ENCODE data around the gene TEAD4. TPM values are rescaled to one million over a fixed set of nuclear protein-coding genes. Genes with fewer than 3 reads are reported as not detected.

Gene TEAD4
- total and polyA plus RNA-seq, 2 donors from 2014 or later, result 19.8 to 40.9 TPM

DNA sequence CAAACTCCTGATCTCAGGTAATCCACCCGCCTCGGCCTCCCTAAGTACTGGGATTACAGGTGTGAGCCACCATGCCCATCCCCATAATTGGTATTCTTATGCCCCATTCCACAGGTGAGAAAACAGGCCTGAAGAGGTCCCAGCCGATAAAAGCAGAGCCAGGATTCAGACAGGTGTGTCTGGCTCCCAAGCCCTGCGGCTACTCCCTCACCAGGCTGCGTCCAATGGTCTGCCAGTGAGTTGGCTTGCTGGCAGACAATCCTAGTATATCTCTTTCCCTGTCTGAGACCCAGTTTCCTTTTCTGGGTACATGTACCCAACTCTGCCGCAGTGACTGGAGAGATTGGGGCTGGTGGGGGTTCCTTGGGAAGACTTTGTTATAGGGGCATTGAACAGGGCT, 116.1 kb downstream of the TEAD4 start:
- no peak overlapping the region for H3K9ac ChIP-seq (ENCODE audit: low read length in 3 of 3)
- no peak for FAIRE-seq
- peak overlapping the region in 1 of 2 donors; percentile 35 for H3K27ac ChIP-seq (ENCODE audit: low read depth in 2 of 2, low read length in 2 of 2)
- no peaks in the 10 kb centered on the region for H3K36me3 ChIP-seq (ENCODE audit: control insufficient read depth in 2 of 3, insufficient read depth in 3 of 3, low read length in 3 of 3)
- intact Hi-C loops (cut with DNase I), result loop anchor here (10.0 kb wide), 1 partner anchor 199 kb away; no protein-coding TSS in a partner anchor
- no peak for TF ChIP-seq CTCF (IDR thresholded peaks at IDR 0.05; ENCODE audit: borderline replicate concordance, extremely low read depth, insufficient read depth)
- no peak for DNase-seq
- no peak overlapping the region for H3K4me3 ChIP-seq (ENCODE audit: low read length in 3 of 3)
- H3K27me3 ChIP-seq (ENCODE audit: control insufficient read depth, insufficient read depth, low read length), result no peaks in the 10 kb centered on the region
- peaks cover 0 to 24% (median 15%) of the 10 kb centered on the region in 3 donors for H3K4me1 ChIP-seq (ENCODE audit: control insufficient read depth in 2 of 3, insufficient read depth in 2 of 3, low read depth in 1 of 3, low read length in 3 of 3)
- H3K9me3 ChIP-seq (ENCODE audit: control insufficient read depth in 2 of 3, insufficient read depth in 1 of 3, low read length in 3 of 3), result no peaks in the 10 kb centered on the region

GRCh38 chr12:3076730-3077571, 117.8 kb downstream of the TEAD4 start, which contains the start of gene TSPAN9:
TSS of gene TSPAN9 (plus strand) at chr12:3077379. CDS start at chr12:3201194, 123,815 bp downstream.
- no peak for FAIRE-seq
- DNase-seq, result peak; percentile 71 to 93 (median 86)
- intact Hi-C loops (cut with DNase I), result loop anchor here (10.0 kb wide), 1 partner anchor 198 kb away; no protein-coding TSS in a partner anchor

GRCh38 chr12:3077572-3078081, 118.4 kb downstream of the TEAD4 start:
- peak overlapping the region; percentile 56 to 78 (median 77) for H3K4me3 ChIP-seq (ENCODE audit: low read length in 3 of 3)
- FAIRE-seq (no peak), DNase-seq (peak; percentile 56 to 92 (median 82))
- no peaks in the 10 kb centered on the region for H3K36me3 ChIP-seq (ENCODE audit: control insufficient read depth in 2 of 3, insufficient read depth in 3 of 3, low read length in 3 of 3)
- peaks cover 0 to 40% (median 30%) of the 10 kb centered on the region in 3 donors for H3K4me1 ChIP-seq (ENCODE audit: control insufficient read depth in 2 of 3, insufficient read depth in 2 of 3, low read depth in 1 of 3, low read length in 3 of 3)
- peak overlapping the region; percentile 84 to 88 for H3K27ac ChIP-seq (ENCODE audit: low read depth in 2 of 2, low read length in 2 of 2)
- no peaks in the 10 kb centered on the region for H3K27me3 ChIP-seq (ENCODE audit: control insufficient read depth, insufficient read depth, low read length)
- no peaks in the 10 kb centered on the region for H3K9me3 ChIP-seq (ENCODE audit: control insufficient read depth in 2 of 3, insufficient read depth in 1 of 3, low read length in 3 of 3)
- no peak for TF ChIP-seq CTCF (IDR thresholded peaks at IDR 0.05; ENCODE audit: borderline replicate concordance, extremely low read depth, insufficient read depth)
- peak overlapping the region; percentile 42 to 97 (median 81) for H3K9ac ChIP-seq (ENCODE audit: low read length in 3 of 3)
- intact Hi-C loops (cut with DNase I), result loop anchor here (10.0 kb wide), 1 partner anchor 197 kb away; no protein-coding TSS in a partner anchor

More at GRCh38 chr12:3076730-3077571, 117.8 kb downstream of the TEAD4 start, which contains the start of gene TSPAN9:
- peak within 1 kb of the TSS; percentile 56 to 78 (median 77) for H3K4me3 ChIP-seq (ENCODE audit: low read length in 3 of 3)
- H3K27me3 ChIP-seq (ENCODE audit: control insufficient read depth, insufficient read depth, low read length), result no peaks in the 10 kb centered on the region
- peak within 1 kb of the TSS; percentile 42 to 97 (median 81) for H3K9ac ChIP-seq (ENCODE audit: low read length in 3 of 3)
- peak within 1 kb of the TSS; percentile 95 for H3K27ac ChIP-seq (ENCODE audit: low read depth in 2 of 2, low read length in 2 of 2)
- no peaks in the 10 kb centered on the region for H3K9me3 ChIP-seq (ENCODE audit: control insufficient read depth in 2 of 3, insufficient read depth in 1 of 3, low read length in 3 of 3)
- H3K36me3 ChIP-seq (ENCODE audit: control insufficient read depth in 2 of 3, insufficient read depth in 3 of 3, low read length in 3 of 3), result no peaks in the 10 kb centered on the region
- peaks cover 0 to 33% (median 23%) of the 10 kb centered on the region in 3 donors for H3K4me1 ChIP-seq (ENCODE audit: control insufficient read depth in 2 of 3, insufficient read depth in 2 of 3, low read depth in 1 of 3, low read length in 3 of 3)
- no peak for TF ChIP-seq CTCF (IDR thresholded peaks at IDR 0.05; ENCODE audit: borderline replicate concordance, extremely low read depth, insufficient read depth)
